Progenitor cell of endocrine pancreas (in vitro differentiated cells): Measurements from ENCODE around the gene C1RL. TPM values are rescaled to one million over a fixed set of nuclear protein-coding genes. Genes with fewer than 3 reads are reported as not detected.

ENCODE experiments used
- DNase-seq: peaks from one replicate; pipeline ENCODE4 v3.0.0; 2021; ENCODE audit warnings: low spot score; ENCODE audit not compliant: unreplicated experiment
- H3K27ac Mint-ChIP-seq: 2 replicates; pipeline ENCODE4 v1.8.0; 2021; ENCODE audit warnings: mild to moderate bottlenecking, moderate library complexity, mixed read lengths
- H3K27me3 Mint-ChIP-seq: 2 replicates; pipeline ENCODE4 v1.8.0; 2021; ENCODE audit warnings: mixed read lengths
- H3K36me3 Mint-ChIP-seq: 2 replicates; pipeline ENCODE4 v1.8.0; 2022; ENCODE audit warnings: mixed read lengths; ENCODE audit not compliant: insufficient read depth
- H3K4me1 Mint-ChIP-seq: 2 replicates; pipeline ENCODE4 v1.8.0; 2021; ENCODE audit warnings: low read depth, mixed read lengths
- H3K4me3 Mint-ChIP-seq: 2 replicates; pipeline ENCODE4 v1.8.0; 2021; ENCODE audit warnings: low read depth, mild to moderate bottlenecking, moderate library complexity, mixed read lengths
- H3K9me3 Mint-ChIP-seq: 2 replicates; pipeline ENCODE4 v1.8.0; 2021; ENCODE audit warnings: low read depth, mixed read lengths
- CTCF ChIP-seq: fragments of 200-600 bp; sonication (generic); IDR thresholded peaks from one replicate; pipeline ENCODE4 v1.5.0; 2021; ENCODE audit warnings: antibody characterized with exemption, mild to moderate bottlenecking; ENCODE audit not compliant: unreplicated experiment
- total RNA-seq: library from RNA; stranded (reverse); gene quantifications from 2 replicates; pipeline ENCODE4 v1.2.1, GENCODE V29; 2021

C1RL gene
- total RNA-seq, 1 donor from 2014 or later: 95.9 TPM

GRCh38 chr12:7092986-7093460, 16.0 kb downstream of the C1RL start:
- Mint-ChIP-seq H3K4me3 (no peak overlapping the region), H3K27ac (no peak overlapping the region), H3K27me3 (peaks cover 33% of the 10 kb centered on the region), H3K9me3 (no peaks in the 10 kb centered on the region), H3K36me3 (no peaks in the 10 kb centered on the region), H3K4me1 (peaks cover 4% of the 10 kb centered on the region)
- no peak for TF ChIP-seq CTCF
- DNase-seq: no peak

DNA sequence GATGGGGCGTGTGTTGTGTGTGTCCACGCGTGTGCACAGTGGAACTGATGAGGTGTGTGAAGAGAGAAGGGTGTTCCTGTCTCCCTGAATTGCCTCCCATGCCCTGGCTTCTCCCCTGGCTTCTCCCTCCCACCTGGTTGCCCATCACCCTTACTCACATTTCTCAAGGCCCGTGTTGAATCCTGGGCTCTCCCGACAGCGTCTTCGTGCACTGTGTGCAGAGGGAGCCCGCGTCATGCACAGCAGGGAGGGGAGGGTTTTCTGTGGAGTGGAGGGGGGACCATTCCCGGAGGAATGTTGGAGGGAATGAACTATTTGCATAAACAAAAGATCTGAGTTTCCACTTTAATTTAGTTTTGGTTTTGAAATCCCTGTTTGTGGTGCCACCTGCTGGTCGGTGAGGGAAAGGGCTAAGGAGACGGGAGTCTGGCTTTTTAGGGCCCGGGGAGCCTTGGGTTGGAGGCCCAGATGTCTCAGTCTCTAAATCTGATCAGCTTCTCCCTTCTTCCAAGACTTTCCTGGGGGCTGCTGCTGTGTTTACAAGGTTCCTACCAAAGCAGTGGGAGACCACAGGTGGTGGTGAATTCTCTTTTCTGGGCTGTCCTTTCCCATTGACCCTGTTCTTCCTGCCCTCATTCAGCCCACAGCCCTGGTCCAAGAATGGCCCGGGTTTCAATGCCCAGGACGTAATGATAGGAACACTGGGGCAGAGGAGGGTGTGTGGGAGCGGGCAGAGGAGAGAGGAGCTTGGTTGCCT, 16.6 kb downstream of the C1RL start, which contains the start of gene C1R:
C1R (minus strand) TSS at position 217 of the 757 bp plus-strand sequence; CDS start at position 160, 57 bp downstream.
- Mint-ChIP-seq H3K9me3 (no peaks in the 10 kb centered on the region), H3K27me3 (peaks cover 33% of the 10 kb centered on the region), H3K27ac (peak within 1 kb of the TSS; percentile 83), H3K4me3 (peak within 1 kb of the TSS; percentile 75), H3K36me3 (no peaks in the 10 kb centered on the region), H3K4me1 (peaks cover 4% of the 10 kb centered on the region)
- DNase-seq: peak; percentile 67
- peak; percentile 100 for TF ChIP-seq CTCF

DNA sequence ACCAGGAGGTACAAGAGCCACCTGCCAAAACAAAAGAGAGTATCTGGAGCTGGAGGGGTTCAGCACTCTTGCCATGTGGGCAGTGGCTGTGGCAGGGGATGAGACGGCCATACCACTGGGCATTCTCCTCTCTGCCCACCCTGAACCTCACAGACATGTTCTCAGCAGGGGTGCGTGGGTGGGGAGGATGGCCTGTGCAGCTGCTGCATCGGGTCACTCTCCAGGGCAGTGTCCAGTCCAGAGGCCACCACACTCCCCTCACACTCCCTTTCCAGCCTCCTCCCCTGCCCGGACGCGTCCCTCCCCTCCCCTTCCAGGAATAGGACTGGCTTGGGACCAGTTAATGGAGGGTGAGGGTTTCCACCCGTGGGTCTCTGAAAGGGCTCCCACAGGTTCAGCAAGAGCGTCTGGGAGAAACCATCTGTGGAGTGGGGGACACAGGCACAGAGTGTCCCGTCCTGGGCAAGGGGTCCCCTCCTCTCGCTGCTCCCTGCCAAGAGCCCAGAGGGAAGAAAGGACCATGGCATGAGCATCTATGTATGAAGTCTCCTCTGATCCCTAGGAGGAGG, 17.3 kb downstream of the C1RL start:
- Mint-ChIP-seq H3K4me3 (peak overlapping the region; percentile 75), H3K27ac (peak overlapping the region; percentile 83), H3K27me3 (peaks cover 36% of the 10 kb centered on the region), H3K36me3 (no peaks in the 10 kb centered on the region), H3K4me1 (peaks cover 4% of the 10 kb centered on the region), H3K9me3 (no peaks in the 10 kb centered on the region)
- TF ChIP-seq CTCF: no peak
- DNase-seq: no peak

DNA sequence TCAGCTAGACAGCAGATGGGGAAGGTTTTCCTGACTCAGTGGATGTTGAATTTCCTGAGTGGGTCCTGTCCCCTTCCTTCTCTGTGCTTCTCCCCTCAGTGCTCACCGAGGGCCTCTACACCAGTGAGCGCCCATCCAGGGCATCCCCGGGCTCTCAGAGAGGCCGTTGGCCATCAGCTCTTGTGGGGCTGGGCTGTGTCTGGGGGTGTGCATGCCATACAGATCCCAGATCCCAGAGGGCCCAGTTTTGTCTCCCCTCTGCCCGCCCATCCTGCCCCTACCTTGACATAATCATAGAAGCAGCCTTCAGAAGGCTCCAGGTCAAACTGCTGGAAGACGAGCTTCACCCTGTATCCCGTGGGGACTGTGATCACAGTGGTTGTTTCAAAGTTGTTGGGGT, 17.8 kb downstream of the C1RL start:
- H3K4me1 Mint-ChIP-seq: peaks cover 4% of the 10 kb centered on the region
- peaks cover 36% of the 10 kb centered on the region for H3K27me3 Mint-ChIP-seq
- no peak overlapping the region for H3K27ac Mint-ChIP-seq
- H3K36me3 Mint-ChIP-seq: no peaks in the 10 kb centered on the region
- TF ChIP-seq CTCF: no peak
- DNase-seq: no peak
- H3K4me3 Mint-ChIP-seq: no peak overlapping the region
- no peaks in the 10 kb centered on the region for H3K9me3 Mint-ChIP-seq

GRCh38 chr12:7090222-7090998, 18.6 kb downstream of the C1RL start:
- Mint-ChIP-seq H3K9me3 (no peaks in the 10 kb centered on the region), H3K4me1 (peaks cover 4% of the 10 kb centered on the region), H3K27me3 (peaks cover 36% of the 10 kb centered on the region), H3K4me3 (no peak overlapping the region), H3K36me3 (no peaks in the 10 kb centered on the region), H3K27ac (peak overlapping the region; percentile 18)
- TF ChIP-seq CTCF: no peak
- DNase-seq: no peak
